OCI-LY3 (cell line): ENCODE results near the gene ALDH5A1.

ENCODE experiments used
- EZH2phosphoT487 ChIP-seq: fragments of 200-600 bp; shearing (Covaris generic); IDR thresholded peaks from 2 replicates; pipeline ENCODE4 v1.6.1; 2018; ENCODE audit warnings: antibody characterized with exemption, mixed run types, low read depth
- TF ChIP-seq, protein P1 (sequence below): fragments of 200-600, 300-600 bp; sonication (generic); IDR thresholded peaks from 2 replicates; pipeline ENCODE4 v1.5.1; 2014; ENCODE audit warnings: antibody characterized with exemption, low read length, low read depth

DNA sequence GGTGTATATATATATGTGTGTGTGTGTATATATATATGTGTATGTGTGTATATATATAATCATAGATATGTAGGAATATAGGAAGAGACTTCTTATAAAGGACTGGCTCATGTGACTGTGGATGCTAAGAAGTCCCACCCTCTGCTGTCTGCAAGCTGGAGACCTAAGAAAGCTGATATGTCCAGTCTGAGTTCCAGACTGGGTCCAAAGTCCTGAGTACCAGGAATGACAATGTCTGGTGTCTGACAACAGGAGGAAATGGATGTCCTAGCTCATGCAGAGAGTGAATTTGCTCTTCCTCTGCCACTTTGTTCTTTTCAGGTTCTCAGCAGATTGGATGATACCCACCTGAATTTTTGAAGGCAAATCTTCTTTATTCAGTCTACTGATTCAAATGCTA lies 7.1 kb downstream of the ALDH5A1 start:
- TF ChIP-seq, protein P1, sequence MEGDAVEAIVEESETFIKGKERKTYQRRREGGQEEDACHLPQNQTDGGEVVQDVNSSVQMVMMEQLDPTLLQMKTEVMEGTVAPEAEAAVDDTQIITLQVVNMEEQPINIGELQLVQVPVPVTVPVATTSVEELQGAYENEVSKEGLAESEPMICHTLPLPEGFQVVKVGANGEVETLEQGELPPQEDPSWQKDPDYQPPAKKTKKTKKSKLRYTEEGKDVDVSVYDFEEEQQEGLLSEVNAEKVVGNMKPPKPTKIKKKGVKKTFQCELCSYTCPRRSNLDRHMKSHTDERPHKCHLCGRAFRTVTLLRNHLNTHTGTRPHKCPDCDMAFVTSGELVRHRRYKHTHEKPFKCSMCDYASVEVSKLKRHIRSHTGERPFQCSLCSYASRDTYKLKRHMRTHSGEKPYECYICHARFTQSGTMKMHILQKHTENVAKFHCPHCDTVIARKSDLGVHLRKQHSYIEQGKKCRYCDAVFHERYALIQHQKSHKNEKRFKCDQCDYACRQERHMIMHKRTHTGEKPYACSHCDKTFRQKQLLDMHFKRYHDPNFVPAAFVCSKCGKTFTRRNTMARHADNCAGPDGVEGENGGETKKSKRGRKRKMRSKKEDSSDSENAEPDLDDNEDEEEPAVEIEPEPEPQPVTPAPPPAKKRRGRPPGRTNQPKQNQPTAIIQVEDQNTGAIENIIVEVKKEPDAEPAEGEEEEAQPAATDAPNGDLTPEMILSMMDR = no peak
- TF ChIP-seq EZH2phosphoT487 = no peak
